GM18868 (cell line): ENCODE data around the gene CEP112.
"Not testable (repeated sequence)": the region's sequence is repeated elsewhere in the genome, so short reads cannot be mapped to it uniquely, and the experiment has no call there.

Experiments used
- ATAC-seq: cut with Tn5 transposase; IDR thresholded peaks from one replicate; pipeline ENCODE4 v1.9.1; 2021; ENCODE audit warnings: mild to moderate bottlenecking, moderate library complexity; ENCODE audit not compliant: unreplicated experiment

Gene CEP112

DNA sequence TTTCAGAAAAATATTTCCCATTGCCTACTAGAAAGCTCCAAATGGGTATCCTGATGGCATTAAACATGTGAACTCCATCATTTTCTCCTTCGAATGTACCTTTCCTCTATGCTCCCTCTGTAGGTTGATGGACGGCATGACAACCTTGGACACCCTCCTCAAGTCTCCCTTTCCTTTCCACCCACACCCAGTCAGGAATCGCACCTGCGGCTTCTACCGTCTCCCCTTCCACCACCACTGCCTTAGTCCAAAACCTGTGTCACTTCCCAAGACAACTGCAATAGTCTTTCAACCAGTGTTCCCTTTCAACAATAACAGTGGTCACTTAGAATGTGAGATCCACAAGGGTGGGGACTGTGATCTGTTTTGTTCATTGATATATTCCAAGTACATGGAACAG lies 397.4 kb downstream of the CEP112 start:
- no peak for ATAC-seq

DNA sequence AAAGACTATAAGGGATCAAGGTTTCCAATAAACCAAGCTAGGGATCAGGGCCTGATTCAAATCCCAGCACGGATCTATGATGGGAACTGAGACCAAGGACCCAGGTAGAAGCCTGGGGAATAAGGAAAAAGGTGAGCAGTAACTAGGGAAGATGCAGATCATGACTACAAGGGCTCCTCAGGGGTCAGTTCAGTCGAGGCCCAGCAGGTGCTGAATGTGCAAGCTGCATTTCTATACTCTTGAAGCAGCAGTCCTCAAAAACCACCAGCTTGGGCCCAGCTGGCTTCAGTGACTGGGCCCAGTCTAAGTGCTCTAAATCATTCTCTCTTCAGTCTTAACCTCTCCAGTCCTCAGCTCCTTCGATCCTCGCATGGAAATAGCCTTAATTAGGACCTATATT lies 401.7 kb downstream of the CEP112 start:
- ATAC-seq = no peak

DNA sequence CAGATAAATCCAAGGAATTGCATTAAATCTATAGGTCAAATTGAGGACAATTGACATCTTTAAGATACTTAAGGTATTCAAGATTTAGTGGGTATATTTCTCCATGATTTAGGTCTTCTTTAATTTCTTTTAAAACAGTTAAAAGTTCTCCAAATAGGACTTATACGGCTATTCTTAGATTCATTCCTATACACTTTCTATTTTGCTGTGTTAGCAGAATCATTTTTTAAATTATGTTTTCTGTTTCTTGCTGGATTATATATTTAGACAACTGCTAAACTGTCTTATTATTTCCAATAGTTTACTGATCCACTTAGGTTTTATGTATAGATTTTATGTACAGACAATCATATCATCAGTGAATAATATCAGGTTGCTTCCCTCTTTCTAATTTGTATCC lies 404.4 kb downstream of the CEP112 start:
- ATAC-seq = no peak

DNA sequence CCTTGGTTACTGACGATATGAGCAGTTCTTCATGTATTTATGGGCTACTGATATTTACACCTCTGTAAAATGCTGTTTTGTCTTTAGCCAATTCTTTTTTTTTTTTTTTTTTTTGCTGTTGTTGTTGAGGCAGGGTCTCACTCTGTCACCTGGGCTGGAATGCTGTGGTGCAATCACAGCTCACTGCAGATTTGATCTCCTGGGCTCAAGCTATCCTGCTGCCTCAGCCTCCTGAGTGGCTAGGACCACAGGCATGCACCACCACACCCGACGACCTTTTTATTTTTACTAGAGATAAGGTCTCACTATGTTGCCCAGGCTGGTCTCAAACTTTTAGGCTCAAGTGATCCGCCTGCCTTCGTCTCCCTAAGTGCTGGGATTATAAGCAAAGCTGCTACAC lies 405.5 kb downstream of the CEP112 start:
- no peak for ATAC-seq

DNA sequence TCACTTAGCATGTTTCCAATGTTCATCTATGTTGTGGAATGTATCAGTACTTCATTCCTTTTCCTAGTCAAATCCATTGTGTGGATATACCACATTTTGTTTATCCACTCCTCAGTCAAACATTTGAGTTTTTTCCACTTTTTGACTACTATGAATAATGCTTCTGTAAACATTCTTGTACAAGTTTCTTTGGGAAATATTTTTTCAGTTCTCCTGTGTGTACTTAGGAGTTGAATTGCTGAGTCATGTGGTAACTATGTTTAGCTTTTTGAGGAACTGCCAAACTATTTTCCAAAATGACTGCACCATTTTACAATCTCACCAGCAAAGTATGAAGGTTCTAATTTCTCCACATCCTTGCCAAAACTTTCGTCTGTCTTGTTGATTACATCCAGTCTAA lies 406.8 kb downstream of the CEP112 start:
- no peak for ATAC-seq

DNA sequence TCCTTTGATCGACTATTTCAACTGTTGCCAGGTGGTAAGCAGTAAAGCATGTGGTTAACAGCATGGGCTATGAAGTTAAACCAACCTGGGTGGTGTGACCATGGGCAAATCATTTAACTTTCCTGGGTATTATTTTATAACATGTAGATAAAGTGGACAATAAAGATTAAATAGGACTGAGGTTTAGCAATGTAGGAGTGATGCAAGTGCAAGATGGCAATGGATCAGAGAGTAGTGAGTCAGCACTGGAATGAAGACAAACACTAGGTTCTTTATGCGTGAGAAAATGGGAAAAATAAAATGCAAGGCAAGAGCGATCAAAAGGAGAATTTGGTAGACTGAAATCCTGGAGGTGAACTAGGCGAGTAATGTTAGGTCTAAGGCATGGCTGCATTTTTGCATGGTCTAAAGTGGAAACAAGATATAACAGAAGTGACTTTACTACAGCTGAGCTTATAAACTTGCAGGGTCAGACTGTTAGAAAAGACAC lies 408.0 kb downstream of the CEP112 start:
- ATAC-seq = no peak

DNA sequence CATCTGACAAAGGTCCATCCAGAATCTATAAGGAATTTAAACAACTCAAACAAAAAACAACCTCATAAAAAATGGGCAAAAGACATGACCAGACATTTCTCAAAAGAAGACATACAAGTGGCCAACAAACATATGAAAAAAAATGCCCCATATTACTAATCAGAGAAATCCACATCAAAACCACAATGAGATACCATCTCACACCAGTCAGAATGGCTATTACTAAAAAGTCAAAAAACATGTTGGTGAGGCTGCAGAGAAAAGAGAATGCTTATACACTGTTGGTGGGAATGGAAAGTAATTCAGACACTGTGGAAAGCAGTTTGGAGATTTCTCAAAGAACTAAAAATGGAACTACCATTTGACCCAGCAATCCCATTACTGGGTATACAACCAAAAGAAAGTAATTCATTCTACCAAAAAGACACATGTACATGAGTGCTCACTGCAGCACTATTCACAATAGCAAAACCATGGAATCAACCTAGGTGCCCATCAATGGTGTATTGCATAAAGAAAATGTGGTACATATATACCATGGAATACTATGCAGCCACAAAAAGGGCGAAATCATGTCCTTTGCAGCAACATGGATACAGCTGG lies 409.7 kb downstream of the CEP112 start:
- ATAC-seq = not testable (repeated sequence)

DNA sequence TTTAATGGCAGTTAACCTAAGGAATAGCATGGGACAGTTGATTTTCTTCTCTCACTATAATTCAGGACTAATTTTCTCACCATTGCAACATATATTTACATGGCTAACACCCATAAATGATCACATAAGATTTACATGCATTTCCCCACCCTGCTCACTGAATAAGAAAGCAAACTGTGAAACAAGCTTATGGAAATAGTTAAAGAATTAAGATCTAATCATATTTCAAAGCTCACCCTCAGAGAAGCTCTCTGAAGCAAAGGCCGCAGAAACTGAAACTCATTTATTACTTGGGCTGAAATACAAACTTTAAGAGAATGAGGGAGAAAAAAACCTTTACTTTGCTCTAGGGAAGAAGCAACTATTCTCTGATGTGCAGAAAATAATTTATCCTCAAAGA lies 411.8 kb downstream of the CEP112 start:
- no peak for ATAC-seq

DNA sequence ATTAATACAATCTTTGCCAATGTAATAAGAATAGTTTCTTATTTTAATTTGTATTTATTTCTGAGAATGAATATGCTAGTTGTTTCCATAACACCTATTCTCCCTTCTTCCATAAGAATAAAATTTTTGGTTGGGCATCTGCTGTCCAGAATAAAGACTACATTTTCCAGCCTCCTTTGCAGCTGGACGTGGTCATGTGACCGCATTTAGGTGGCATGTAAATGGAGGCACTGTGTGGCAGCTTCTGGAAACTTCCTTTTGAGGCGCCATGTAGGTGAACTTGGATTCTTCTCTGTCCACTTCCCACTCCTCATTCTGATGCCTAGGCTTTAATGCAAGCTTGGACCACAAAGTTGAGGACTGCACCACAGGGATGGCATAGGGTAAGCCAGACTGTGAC lies 415.0 kb downstream of the CEP112 start:
- ATAC-seq = no peak

DNA sequence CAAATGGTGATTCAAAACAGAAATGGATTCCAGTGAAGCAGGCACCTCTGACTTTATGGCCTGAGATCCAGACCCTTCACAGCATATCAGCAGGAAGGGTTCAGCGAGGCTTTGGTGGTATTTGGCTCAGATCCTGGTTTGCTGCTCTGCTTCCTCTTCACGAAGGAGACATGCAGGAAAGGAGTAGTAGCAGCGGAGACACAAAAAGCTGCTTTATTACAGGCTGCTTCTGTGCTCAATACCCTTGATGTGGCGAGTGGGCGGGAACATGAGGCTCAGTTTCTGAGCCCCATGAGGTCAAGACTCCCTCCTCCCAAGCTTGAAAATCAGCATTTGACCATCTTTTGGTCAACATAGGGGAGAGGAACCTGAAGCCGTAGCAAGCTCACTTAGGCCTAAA lies 417.1 kb downstream of the CEP112 start:
- no peak for ATAC-seq

DNA sequence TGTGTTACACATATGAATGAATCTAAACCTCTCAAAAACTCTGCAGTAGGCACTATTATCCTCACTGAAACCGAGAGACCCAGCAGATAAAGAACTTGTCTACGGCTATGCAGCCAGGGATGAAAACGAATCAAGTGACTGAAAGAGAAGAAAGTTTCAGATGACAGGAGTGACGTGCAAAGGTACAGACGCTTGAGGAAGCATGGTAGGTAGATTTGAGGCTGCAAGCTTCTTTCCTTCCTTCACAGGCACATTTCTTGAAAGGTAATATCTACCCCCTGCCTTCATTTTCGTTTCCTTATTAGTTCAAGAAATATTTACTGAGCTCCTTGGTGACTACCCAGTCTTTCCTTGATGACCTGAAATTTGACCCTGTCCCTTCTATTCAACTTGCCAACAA lies 418.9 kb downstream of the CEP112 start:
- ATAC-seq = no peak

DNA sequence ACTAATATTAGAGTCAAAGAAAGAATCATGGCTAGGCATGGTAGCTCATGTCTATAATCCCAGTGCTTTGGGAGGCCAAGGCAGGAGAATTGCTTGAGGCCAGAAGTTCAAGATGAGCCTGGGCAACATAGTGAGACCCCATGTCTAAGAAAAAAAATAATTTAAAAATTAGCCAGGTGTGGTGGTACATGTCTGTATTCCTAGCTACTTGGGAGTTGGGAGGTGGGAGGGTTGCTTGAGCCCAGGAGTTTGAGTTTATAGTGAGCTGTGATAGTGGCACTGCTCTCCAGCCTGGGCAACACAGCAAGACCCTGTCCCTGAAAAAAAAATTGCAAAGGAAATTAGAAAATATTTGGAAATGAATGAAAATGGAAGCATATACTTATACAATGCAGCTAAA lies 420.2 kb downstream of the CEP112 start:
- no peak for ATAC-seq

DNA sequence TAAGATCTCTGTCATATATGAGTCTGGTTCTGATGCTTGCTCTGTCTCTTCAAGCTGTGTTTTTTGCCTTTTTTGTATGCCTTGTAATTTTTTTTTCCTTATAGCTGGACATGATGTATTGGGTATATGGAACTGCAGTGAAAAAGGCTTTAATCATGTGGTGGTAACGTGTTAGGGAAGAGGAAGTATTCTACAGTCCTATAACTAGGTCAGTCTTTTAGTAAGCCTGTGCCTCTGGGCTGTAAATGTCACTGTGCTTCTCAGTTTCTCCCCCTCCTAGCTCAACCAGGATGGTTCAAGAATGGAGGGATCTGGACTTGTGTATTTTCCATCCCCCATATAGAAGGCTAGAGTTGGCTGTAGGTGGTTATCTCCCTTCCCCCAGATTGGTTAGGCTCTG lies 428.1 kb downstream of the CEP112 start:
- ATAC-seq = no peak

DNA sequence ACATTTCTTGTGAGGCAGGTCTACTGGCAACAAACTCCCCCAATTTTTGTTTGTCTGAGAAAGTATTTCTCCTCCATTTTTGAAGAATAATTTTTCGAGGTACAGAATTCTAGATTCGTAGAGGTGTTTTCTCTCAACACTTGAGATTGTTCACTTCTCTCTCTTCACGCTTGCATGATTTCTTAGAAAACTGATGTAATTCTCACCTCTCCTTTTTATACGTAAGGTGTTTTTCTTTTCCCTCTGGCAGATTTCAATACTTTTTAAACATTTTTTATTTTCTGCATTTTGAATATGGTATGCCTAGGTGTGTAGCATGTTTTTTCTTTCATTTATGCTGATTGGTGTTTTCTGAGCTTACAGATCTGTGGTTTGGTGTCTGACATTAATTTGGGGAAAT lies 429.0 kb downstream of the CEP112 start:
- no peak for ATAC-seq

DNA sequence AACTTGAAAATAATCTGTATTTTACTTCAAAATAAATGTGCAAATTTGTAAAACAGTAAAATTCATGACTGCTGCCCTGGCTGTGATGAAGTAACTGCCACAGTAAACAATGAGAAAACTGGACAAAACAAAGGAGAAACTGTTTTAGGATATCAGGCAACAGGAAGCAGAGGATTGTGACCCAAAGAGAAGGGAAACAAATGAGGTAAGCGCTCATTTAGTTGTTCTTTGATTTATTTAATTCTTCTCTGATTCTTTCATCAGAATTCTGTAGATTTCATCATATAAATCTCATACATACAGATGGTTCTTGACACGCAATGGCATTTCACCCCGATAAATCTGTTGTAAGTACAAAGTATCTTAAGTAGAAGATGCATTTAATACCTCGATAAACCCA lies 432.4 kb downstream of the CEP112 start:
- no peak for ATAC-seq

DNA sequence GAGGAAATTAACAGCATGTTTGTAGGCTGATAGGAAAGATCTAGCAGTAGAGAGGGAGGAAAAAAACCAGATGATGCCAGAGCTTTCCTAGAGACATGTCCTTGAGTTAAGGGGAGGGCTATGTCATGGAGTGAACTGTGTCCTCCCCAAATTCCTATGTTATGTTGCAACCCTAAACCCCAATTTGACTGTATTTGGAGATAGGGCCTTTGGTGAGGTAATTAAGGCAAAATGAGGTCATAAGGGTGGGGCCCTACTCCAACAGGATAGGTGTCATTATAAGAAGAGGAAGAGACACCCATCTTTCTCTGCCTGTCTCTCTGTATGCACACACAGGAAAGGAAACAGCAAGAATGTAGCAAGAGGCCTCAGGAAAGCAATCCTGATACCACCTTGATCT lies 435.2 kb downstream of the CEP112 start:
- no peak for ATAC-seq

DNA sequence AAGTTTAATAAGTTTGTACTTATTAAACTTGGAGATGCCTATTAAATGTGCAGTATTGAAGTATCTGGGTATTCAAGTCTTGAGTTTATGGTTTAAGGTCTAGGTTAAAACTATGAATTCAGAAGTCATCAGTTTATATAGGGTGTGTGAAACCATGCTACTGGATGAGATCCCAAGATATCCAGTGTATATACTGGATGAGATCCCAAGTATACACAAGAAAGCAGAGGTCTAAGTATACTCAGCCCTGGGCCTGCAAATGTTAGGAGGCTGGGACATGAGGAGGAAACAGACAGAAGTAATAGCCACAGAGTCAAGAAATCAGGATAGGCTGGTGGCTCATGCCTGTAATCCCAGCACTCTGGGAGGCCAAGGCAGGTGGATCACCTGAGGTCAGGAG lies 436.1 kb downstream of the CEP112 start:
- no peak for ATAC-seq

DNA sequence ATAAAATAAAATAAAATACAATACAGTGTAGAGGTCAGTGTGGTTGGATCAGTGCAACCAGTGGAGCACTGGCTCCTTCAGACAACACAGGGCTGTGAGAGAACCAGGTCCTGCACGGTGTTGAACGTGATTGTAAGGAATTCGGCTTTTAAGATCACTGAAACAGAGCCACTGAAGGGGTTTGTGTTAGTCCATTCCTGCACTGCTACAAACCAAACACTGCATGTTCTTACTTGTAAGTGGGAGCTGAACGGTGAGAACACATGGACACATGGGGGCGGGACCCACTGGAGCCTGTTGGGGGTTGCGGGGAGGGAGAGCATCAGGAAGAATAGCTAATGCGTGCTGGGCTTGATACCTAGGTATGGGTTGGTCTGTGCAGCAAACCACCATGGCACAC lies 437.3 kb downstream of the CEP112 start:
- ATAC-seq = no peak

DNA sequence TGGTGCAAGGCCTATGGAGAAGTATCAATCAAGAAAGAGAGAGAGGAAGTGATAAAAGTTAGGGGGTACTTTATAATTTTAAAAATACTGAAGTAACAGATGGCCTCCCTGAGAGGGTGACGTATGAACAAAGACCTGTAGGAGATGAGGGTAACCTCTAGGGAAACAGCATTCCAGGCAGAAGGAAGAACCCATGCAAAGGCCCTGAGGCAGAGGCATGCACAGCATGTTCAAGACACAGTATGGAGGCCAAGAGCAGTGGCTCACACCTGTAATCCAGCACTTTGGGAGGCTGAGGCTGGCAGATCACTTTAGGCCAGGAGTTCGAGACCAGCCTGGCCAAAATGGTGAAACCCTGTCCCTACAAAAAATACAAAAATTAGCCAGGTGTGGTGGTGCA lies 437.9 kb downstream of the CEP112 start:
- no peak for ATAC-seq

DNA sequence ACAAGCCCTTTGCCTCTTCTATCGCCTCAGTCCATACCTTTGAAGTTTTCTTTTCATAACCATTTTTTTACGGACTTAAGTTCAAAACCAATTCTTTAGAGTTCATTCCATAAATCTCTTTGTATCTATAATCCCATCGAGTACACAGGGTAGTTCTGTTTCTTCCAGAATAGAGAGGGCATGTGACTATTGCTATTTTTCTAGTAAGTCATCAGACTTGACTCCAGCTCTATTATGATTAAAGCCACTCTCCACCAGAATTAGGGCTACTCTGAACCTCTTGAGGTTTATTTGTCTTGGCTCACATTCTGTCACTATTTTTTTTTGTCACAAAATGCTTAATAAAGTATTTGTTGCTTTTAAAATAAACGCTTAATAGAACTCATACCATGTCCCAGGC lies 438.6 kb downstream of the CEP112 start:
- no peak for ATAC-seq

DNA sequence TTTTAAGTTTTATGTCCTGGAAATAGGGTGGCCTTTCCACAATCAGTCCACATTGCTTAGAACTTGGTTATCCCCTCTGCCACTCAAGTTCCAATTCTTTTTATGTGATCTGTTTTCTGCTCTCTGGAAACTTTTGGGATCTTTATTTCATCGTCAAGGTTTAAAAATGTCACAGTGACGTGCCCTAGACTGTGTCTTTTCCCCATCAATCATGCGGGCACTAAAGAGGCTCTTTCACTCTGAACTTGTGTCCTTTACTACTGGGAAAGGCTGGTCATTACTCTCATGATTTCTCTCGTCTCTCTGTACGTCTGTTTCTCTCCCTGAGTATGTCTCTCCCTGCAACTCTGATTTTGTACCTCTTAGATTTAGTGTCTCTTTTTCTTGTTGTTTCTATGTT lies 440.7 kb downstream of the CEP112 start:
- ATAC-seq = no peak

DNA sequence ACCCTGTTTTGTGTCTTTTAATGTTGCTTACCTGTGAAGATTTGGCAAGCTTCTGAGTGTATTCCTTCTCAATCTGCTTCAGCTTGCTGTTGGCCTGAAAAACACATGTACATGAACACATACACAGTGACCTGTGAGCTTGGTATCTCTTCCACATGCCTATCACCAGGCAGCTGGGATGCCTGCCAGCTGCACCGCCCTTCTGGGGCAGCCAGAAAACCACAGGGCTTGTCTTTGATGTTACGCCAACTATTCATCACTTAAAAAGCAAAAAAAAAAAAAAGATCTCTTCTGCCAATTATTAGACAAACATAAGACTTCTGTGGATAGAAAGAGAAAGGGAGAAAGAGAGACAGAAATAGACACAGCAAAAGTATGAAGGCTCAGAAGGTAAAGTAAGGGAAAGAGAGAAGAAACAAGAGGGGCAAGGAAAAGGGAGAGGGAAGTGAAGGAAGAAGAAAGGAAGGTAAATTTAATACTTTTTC lies 441.3 kb downstream of the CEP112 start:
- no peak for ATAC-seq

DNA sequence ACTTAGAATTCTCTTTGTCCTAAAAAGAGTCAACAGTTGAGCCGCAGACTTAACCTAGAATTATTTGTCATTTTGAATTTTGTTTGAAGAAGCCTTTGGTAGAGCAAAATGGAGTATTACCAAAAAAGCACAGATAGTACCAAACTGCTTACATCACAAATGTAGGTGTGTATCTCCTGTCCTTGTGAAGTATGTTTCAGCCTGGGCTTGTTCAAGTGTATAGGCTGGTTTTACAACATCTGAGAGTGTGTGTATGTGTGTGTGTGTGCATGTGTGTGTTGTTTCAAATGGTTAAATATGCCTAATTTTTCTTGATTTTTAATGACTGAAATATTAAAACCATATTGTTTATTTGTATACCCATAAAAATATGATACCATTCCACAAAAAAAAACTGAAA lies 441.8 kb downstream of the CEP112 start:
- ATAC-seq = no peak
